ENCODE measurements around the gene ARHGAP32.
A peak's percentile ranks its signal among the peaks of the same experiment; 100 is the strongest.

Gene ARHGAP32

DNA sequence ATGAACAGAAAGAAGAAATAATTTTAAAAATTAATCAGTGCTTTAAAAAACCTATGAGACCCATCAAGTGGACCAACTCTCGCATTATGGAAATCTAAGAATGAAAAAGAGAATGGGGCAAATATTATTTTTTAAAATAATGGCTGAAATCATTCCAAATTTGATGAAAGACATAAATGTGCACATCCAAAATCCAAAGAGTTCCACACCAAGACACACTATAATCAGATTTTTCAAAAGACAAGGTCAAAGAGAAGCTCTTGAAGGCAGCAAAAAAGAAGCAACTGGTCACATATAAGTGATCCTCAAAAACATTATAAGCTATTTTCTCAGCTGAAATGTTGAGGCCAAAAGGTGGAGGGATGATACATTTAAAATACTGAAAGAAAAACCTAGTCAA, 85.3 kb downstream of the ARHGAP32 start:
- DNase-seq = no peak

DNA sequence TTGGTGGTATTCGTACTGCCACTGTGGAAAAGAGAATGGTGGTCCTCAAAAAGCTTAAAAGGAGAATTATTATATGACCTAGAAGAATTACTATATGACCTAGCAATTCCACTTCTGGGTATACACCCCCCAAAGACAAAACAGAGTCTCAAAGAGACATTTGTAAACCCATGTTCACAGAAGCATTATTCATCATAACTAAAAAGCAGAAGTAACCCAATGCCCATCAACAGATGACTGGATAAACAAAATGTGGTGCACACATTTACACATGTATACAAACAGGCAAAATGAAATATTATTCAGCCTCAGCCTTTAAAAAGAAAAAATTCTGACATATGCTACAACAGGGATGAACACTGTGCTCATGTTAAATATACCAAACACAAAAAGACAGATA, 89.4 kb downstream of the ARHGAP32 start:
- DNase-seq = no peak

DNA sequence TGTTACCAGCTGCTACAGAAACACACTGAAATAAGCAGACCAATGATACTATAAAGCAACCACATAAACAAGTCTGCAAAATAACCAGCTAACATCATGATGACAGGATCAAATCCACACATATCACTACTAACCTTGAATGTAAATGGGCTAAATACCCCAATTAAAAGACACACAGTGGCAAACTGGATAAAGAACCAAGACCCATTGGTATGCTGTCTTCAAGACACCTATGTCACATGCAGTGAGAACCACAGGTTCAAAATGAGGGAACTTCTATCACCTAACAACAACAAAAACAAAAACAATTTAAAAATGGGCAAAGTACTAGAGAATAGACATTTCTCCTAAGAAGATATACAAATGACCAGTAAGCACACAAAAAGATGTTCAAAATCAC, 89.9 kb downstream of the ARHGAP32 start:
- no peak for DNase-seq

DNA sequence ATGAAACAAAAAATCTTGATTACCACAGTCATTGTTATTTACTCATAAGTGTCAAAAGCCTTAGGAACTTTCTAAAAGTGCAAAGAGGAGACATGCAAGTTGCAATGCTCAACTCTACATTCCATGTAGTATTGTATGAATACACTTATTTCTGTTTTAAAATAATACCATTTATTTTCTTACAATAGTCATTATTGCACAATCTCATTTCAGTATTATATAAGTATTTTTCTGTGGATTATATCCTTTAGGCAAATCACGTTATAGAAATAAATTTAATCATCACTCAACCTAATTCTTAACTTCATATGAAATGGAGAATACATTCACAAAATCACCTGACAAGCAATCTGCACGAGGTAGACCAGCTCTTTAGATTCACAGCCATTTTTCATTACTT, 98.8 kb downstream of the ARHGAP32 start:
- DNase-seq = no peak

DNA sequence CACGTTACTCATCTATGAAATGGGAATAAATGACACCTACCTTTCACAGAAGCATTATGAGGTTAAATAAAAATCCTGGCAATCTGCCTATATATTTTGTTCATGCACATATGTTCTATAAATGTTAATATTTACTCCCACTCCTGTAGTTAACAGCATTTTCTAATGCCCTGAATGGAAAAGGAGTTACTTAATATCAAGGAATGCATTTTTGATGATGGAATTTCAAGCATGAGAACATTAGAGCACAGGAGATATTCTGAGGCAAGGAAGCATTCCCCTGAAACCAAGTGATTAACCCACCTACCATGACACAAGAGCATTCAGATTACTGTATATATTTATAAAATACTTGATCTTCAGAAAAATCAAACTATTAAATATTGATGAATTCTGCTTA, 102.1 kb downstream of the ARHGAP32 start:
- DNase-seq = no peak

DNA sequence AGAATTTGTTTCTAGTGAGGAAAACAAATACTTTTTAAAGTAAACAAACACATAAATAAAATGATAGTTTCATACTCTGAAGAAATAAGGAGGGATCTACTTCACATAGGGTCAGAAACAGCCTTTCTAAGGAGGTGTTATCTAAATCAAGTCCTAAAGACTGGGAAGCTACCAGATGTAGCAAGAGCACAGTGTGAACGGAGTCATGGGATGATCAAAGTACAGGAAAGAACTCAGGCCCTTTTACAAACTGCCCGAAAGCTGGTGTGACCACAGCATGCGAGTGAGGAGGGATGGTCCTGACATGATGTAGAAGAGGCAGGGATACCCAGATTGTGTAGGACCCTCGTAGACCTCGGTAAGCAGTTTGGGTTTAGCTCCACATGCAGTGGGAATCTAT, 102.8 kb downstream of the ARHGAP32 start:
- no peak for DNase-seq

DNA sequence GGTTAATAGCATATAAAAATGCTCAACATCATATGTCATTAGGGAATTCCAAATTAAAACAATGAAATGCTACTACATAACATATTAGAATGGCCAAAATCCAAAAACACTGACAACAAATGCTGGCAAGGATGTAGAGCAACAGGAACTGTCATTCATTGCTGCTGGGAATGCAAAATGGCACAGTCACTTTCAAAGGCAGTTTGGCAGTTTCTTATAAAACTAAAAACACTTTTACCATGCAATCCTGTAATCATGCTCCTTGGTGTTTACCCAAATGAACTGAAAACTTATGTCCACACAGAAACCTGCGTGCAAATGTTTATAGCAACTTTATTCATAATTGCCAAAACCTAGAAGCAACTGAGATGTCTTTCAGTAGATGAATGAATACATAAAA, 105.1 kb downstream of the ARHGAP32 start:
- DNase-seq = no peak

DNA sequence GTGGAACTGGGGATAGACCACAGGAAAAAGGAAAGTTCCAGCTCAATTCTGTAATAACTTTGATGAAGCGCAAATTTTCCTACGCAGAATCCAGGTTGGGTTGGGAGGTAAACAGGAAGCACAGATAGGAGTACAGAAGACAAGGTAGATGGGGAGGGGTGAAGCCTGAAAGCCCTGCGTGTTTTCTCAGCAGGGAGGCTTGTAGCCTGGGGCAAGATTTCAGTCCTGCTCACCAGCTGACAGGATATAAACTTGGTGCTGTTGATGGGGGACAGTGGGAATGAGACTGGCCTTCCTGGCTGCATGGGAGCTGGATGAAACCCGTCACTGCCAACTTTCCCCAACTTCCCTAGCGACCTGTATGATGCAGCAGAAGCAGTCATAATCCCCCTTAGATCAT, 114.9 kb downstream of the ARHGAP32 start:
- DNase-seq = no peak

DNA sequence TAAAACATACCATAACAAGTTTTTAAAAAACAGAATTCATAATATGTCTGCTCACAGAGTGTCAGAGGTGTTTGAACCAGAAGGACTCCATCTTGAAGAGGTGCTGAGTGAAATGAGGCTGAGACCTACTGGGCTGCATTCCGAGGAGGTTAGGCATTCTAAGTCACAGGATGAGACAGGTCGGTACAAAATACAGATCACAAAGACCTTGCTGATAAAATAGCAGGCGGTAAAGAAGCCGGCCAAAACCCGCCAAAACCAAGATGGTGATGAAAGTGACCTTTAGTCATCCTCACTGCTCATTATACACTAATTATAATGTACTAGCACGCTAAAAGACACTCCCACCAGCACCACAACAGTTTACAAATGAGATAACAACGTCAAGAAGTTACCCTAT, 116.4 kb downstream of the ARHGAP32 start:
- DNase-seq = no peak

DNA sequence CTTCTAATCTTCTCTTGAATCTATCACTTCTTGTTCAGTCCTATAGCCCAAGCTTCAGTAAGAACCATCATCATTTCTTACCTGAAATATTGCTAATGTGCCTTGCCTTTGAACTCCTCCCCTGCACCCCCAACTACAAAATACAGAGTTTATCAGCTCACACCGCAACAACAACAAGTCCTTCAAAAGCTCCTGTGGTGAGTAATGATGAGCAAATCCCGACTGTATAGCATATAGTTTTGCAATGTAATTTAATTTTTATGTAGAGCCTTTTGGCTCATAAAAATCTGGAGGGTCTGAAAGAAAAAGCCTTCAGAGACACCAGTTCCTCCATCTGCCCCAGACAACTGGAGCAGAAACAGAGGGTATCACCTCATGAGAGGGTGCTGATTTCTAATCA, 124.7 kb downstream of the ARHGAP32 start:
- DNase-seq = no peak

DNA sequence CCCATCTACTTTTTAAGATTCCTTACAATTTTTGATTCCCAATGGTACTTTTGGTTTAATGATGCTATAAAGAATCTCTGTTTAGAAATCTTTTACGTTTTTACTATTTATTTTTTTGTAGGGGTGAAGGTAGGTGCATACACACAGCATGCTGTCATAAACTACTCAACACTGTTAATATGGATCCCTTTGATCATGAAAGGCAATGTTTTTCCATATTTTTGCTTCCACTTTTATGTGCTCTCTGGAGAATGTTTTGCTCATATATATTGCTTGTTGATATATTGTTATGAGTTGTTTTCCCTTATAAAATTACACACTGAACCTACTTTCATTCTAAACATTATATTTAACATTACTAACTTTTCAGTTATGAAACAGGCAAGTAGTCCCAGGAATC, 125.9 kb downstream of the ARHGAP32 start:
- DNase-seq = no peak

DNA sequence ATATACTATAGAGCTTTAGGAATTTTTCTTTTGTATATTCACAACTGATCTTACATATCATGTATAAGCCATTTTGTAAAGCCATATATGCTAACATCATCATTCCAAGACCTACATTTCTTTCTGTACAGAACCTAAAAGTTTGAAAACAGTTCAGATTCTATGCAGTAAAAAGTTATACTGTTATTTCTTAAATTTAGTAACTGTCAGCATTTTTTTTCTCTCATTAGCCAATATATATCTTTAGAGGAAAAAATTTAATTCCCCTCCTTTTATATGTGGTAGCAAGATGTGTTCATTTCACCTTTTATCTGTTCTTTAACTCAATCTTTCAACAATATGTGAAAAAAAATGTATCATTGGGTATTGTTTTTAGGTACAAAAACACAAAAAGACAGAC, 129.0 kb downstream of the ARHGAP32 start:
- DNase-seq = no peak

DNA sequence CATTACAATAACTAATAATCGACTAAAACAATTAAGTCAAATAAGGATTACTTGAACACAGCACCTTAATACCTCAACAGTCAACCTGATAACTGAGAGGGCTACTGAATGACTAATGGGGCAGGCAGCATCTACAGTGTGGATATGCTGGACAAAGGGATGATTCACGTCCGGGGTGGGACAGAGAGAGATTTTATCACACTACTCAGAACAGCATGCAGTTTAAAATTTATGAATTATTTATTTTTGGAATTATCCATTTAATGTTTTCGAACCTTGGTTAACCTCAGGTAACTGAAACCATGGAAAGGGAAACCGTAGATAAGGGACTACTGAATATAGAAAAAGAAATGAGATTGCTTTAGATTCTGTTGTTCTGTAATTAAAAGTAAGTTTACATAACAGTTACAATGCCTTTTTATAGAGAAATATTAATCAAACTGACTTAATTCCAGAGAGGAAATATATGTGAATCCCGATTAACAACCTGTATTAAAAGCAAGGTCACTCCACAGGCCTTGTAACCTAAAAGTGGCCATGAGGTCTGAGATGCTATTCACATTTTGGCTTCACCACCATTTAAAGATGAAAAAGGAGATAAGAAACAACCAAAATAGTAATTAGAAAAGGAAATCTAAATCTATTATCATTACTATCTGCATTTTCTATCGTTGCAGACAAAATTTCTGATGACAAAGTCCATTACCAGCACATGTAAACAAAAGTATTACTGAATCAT, 130.5 kb downstream of the ARHGAP32 start:
- no peak for DNase-seq

DNA sequence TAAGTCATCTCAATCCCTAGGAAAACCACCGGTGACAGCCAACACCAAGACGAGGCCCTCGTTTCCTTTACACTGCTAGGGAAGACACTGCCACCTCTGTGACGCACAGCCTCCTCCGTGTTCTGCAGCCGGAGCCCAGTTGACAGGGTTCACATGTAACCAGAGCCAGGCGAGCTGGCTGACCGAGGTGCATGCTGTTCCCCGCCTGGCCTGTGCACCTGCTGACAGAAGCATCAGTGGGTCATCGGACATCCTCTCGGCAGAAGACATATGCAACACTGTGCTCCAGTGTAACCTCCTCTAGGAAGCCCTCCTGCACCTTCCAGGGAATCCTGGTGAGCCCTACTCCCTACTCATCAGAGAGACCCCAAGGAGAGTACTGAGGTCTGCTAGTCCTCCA, 135.2 kb downstream of the ARHGAP32 start:
- DNase-seq = no peak

DNA sequence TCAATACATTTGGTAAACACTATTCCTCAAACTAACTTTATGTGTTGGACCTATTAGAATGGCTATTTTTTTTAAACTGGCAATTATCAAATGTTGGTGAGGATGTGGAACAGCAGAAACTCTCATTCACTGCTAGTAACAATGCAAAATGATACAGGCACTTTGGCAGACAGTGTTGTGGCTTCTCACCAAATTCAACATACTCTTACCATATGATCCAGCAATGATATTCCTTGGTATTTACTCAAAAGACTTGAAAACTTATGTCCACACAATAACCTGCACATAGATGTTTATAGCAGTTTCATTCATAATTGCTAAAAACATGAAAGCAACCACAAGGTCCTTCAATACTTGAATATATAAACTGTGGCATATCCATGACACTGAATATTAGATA, 136.9 kb downstream of the ARHGAP32 start:
- no peak for DNase-seq

DNA sequence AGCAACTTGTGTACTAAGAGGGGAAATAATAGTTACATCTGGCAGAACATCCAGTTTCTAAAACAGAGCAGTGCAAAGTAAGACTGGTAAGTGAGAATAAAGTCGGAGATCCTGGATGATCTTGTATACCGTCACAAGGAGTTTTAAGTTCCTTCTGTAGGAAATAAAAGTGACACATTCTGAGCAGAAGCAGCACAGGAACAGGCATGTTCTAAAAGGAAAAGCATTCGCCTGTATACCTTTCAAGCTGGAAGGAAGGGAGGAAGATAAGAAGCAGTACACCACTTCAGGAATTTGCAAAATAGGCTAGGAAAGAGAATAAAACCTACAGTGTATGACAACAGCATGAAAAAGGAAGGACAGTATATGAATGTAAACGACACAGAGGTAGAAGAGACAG, 143.2 kb downstream of the ARHGAP32 start:
- DNase-seq = no peak

DNA sequence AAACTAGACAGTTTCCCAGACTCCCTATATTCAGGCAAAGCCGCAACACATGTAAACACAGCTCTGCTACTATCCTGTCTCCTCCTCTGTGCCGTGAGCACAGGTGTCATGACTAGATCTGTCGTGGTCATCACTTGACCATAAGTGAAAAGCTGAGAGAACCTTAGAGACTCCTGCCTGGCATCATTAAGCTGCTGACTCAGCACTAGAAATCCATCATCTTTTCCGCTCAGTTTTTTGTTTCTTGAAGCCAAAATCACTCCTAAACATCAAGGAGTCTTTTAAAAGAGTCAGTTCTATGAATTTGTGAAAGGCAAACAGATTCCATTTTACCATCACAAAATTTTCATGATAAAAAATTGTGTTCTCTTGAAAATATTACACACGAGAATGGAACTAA, 147.0 kb downstream of the ARHGAP32 start:
- DNase-seq = no peak

DNA sequence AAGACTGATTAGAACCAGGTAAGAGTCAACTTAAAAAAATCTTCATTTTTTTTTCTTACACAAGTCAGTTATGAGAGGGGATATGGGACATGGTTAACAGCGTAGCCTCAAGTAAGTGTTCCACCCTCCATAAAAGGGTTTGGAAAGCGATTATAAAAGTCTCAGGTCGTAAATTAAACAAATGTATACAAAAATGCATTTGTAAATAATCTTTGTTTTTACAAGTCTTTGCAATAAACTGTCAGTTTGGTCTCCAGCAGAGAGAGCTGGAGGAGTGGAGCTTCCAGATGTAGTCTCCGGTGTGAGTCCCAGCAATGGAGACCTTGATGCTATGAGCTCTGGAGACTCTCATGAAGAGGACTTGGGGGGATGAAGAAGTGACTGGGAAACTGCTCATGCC, 149.6 kb downstream of the ARHGAP32 start:
- no peak for DNase-seq

DNA sequence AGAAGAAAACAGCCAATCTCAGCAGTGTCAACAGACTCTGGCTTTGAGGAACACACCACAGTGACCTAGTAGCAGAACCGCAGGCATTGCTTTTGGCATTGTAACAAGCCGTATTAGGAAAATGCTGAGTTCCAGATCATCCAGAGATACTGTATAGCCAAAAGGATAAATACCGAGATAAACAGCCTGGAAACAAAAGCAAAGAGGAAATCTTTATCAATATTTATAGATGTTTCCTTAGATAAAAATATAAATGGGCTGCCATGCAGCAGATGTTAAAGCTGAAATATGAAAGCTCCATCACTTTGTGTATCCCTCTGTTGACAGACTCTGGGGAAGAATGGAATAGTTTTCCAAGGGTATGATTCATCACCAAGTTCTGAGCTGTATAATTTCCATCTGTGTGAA, 150.5 kb downstream of the ARHGAP32 start:
- no peak for DNase-seq

DNA sequence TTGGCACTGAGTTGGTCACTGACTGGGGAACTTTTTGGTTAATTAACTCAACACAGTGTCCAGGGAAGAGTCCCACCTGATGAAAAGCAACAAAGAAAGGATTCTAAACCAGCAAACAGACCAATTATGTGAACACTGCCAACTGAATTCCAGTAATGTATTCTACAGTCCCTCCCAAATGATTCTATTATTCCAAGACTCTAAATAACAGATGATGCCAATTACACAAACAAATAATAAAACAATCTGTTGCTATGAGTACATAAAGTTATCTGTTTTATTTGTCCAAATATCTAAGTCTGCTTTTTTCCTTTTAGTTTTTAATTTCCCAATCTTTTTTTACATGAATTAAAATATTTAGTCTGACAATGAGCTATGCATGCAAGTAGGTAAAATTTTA, 151.2 kb downstream of the ARHGAP32 start:
- DNase-seq = no peak

DNA sequence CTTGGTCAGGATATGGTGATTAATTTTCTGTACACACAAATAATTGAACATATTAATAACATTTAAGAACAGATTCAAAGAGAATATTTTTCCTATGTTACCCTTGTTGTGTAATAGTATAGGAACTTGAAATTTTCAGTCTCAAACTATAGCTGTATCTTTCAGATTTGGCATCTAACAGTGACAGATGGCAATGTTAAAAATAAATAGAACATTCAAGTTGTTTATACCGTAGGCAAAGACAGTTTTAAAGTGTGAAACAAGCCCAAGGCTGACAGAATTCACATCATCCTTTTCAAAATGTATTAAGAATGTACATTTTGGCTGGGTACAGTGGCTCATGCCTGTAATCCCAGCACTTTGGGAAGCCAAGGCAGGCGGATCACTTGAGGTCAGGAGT, 156.9 kb downstream of the ARHGAP32 start:
- DNase-seq = no peak

DNA sequence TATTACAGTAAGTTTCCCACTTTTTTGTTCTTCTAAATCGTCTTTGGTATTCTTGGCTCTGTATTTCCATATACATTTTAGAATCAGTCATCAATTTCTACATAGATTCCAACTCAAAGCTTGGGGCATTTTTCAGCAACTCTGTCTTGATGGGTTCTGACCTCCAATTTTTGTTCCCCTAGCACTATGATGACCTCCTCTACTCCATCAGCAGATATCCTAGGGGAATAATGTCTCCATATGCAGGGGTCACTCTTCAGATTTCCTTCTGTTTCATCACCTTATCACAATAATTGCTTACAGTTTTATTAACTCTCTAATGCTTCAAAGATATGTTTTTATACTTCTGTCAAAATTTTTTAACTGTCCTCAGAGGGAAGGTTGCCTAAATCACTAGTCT, 158.1 kb downstream of the ARHGAP32 start:
- no peak for DNase-seq

DNA sequence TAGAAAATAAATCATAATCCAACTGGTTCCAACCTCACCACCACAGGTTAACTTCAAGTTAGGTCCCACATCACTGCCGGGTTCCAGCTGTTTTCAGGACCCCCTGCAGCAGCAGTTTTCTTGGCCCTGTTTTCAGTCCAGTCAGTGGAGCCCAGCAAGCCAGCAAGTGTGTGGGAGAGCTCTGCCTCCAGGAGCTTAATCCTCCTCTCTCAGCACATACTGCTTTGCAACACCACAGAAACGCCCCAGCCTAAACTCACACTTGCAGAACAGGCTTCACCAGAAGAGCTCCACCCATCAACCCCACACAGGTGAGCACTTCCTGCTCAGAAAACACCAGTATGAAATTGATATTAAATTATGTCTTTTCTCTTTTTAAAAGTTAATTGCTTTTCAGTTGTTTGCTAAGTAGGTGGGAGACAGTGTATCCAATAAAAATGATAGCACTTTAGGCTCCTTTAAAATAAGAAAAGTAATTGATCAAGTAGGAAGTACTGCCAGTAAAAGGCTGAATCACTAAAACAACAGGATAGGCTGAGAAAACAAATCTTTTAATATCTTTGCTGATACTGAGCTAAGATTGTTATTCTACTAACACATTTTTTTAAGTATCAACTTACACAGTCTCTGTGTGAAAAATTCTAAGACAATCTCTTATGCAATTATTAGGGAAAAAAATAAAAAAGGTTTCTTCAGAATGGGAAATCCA, 168.0 kb downstream of the ARHGAP32 start:
- peak; percentile 46 for DNase-seq

DNA sequence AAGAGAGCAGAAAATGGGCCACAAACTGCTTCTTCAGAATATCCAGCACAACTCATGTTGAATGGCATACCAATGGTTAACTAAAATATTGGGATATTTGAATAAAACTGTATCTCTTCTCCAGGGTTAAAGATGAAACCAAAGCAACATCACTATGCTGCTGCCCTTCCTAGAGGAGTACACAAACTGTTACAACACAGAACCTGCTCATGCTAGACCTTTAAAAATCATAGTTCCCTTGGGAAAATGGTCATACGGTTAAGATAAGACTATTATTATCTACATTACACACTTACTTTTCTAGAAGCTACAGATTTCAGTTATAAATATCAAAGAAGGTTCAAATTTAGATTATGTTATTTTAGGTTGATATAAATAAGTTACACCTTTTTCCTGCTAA, 170.8 kb downstream of the ARHGAP32 start:
- no peak for DNase-seq

DNA sequence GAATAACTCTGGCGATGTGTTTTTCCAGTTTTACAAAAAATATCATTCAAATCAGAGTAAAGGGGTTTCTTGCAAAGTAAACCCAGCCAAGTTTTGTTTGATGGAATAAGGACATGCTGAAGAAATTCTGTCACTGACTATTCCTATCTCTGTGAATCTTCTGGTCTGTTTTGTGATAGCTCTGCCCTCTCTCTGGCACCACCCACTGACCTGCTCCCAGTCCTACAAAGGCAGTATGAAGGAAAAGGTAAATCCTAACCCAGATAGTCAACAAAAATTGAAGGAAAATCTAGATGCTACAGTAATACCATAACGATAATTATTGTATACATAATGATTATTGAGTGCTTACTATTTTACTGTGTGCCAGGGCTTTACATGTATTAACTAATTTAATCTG, 173.1 kb downstream of the ARHGAP32 start:
- no peak for DNase-seq

Measured in NCI-H2029 treated with DMSO at 0.1 percent for 48 hours (cell line).